Measurements from ENCODE around the gene TMEM174.

The TMEM174 gene

GRCh38 chr5:73172951-73173350, at the start of gene TMEM174:
Gene TMEM174 (plus strand): TSS chr5:73173193. CDS start chr5:73173244, 51 bp downstream.
- no peak for DNase-seq

- no peak for DNase-seq
Measured at GRCh38 chr5:73125289-73125688, 47.7 kb upstream of the TMEM174 start.

GRCh38 chr5:73126381-73126780, 46.6 kb upstream of the TMEM174 start:
- DNase-seq, result no peak

GRCh38 chr5:73126957-73127356, 46.0 kb upstream of the TMEM174 start:
- DNase-seq, result no peak

GRCh38 chr5:73129143-73129542, 43.9 kb upstream of the TMEM174 start:
- no peak for DNase-seq

- no peak for DNase-seq
Measured at GRCh38 chr5:73130811-73131210, 42.2 kb upstream of the TMEM174 start.

GRCh38 chr5:73131711-73132425, 41.1 kb upstream of the TMEM174 start:
- DNase-seq, result no peak

- no peak for DNase-seq
Measured at GRCh38 chr5:73132759-73133158, 40.2 kb upstream of the TMEM174 start.

GRCh38 chr5:73135021-73135420, 38.0 kb upstream of the TMEM174 start:
- DNase-seq, result no peak

- DNase-seq, result no peak
Measured at GRCh38 chr5:73135429-73136054, 37.5 kb upstream of the TMEM174 start.

GRCh38 chr5:73136055-73136562, 36.9 kb upstream of the TMEM174 start:
- DNase-seq, result no peak

- no peak for DNase-seq
Measured at GRCh38 chr5:73137563-73138530, 35.1 kb upstream of the TMEM174 start.

GRCh38 chr5:73139485-73139884, 33.5 kb upstream of the TMEM174 start:
- no peak for DNase-seq

GRCh38 chr5:73140801-73141200, 32.2 kb upstream of the TMEM174 start:
- no peak for DNase-seq

- no peak for DNase-seq
Measured at GRCh38 chr5:73142035-73142434, 31.0 kb upstream of the TMEM174 start.

- DNase-seq, result no peak
Measured at GRCh38 chr5:73143716-73144115, 29.3 kb upstream of the TMEM174 start.

- no peak for DNase-seq
Measured at GRCh38 chr5:73149540-73149939, 23.5 kb upstream of the TMEM174 start.

GRCh38 chr5:73150876-73151275, 22.1 kb upstream of the TMEM174 start:
- DNase-seq, result no peak

- DNase-seq, result no peak
Measured at GRCh38 chr5:73151766-73152410, 21.1 kb upstream of the TMEM174 start.

- DNase-seq, result no peak
Measured at GRCh38 chr5:73152411-73153388, 20.3 kb upstream of the TMEM174 start.

GRCh38 chr5:73153513-73153912, 19.5 kb upstream of the TMEM174 start:
- DNase-seq, result no peak
